ENCODE data around the gene CROT.

CROT gene

GRCh38 chr7:87345962-87346371 lies 503 bp downstream of the CROT start:
- Histone ChIP-seq H3K36me3 (ENCODE audit: control insufficient read depth, low read length) (peaks cover 28% of the 10 kb centered on the region), H3F3A (ENCODE audit: control insufficient read depth, insufficient read depth) (no peaks in the 10 kb centered on the region), H3K27ac (ENCODE audit: low read depth, low read length) (no peak overlapping the region), H3K9me3 (ENCODE audit: control insufficient read depth, insufficient read depth, low read length) (no peaks in the 10 kb centered on the region; the same call in 1 of the 2 replicates), H3K4me3 (ENCODE audit: low read length) (peak overlapping the region; percentile 93), H3K4me2 (ENCODE audit: low read length) (peak overlapping the region; percentile 93), H4K20me1 (ENCODE audit: control insufficient read depth, insufficient read depth, low read depth, low read length) (no peaks in the 10 kb centered on the region), H3K4me1 (ENCODE audit: control insufficient read depth, low read length) (peaks cover 28% of the 10 kb centered on the region), H3K9me2 (replicated peaks; ENCODE audit: control insufficient read depth, low read length) (no peaks in the 10 kb centered on the region), H3K27me3 (ENCODE audit: control insufficient read depth, low read length) (no peaks in the 10 kb centered on the region), H3K79me2 (ENCODE audit: control insufficient read depth, low read length) (peaks cover 16% of the 10 kb centered on the region)
- no peak for TF ChIP-seq EZH2phosphoT487 (IDR thresholded peaks at IDR 0.05; ENCODE audit: borderline replicate concordance, low read length)
- no peak for TF ChIP-seq CTCF (IDR thresholded peaks at IDR 0.05; ENCODE audit: low read depth, low read length, poor library complexity, severe bottlenecking)

GRCh38 chr7:87347207-87347606 lies 1.7 kb downstream of the CROT start:
- Histone ChIP-seq H3K9me2 (replicated peaks; ENCODE audit: control insufficient read depth, low read length) (no peaks in the 10 kb centered on the region), H3F3A (ENCODE audit: control insufficient read depth, insufficient read depth) (no peaks in the 10 kb centered on the region), H3K27ac (ENCODE audit: low read depth, low read length) (no peak overlapping the region), H3K4me1 (ENCODE audit: control insufficient read depth, low read length) (peaks cover 28% of the 10 kb centered on the region), H4K20me1 (ENCODE audit: control insufficient read depth, insufficient read depth, low read depth, low read length) (no peaks in the 10 kb centered on the region), H3K4me2 (ENCODE audit: low read length) (no peak overlapping the region), H3K79me2 (ENCODE audit: control insufficient read depth, low read length) (peaks cover 16% of the 10 kb centered on the region), H3K27me3 (ENCODE audit: control insufficient read depth, low read length) (no peaks in the 10 kb centered on the region), H3K36me3 (ENCODE audit: control insufficient read depth, low read length) (peaks cover 31% of the 10 kb centered on the region), H3K9me3 (ENCODE audit: control insufficient read depth, insufficient read depth, low read length) (no peaks in the 10 kb centered on the region; the same call in 1 of the 2 replicates), H3K4me3 (ENCODE audit: low read length) (no peak overlapping the region)
- TF ChIP-seq EZH2phosphoT487 (IDR thresholded peaks at IDR 0.05; ENCODE audit: borderline replicate concordance, low read length) = no peak
- TF ChIP-seq CTCF (IDR thresholded peaks at IDR 0.05; ENCODE audit: low read depth, low read length, poor library complexity, severe bottlenecking) = no peak

- no peak overlapping the region for H3K27ac ChIP-seq (ENCODE audit: low read depth, low read length)
- peaks cover 31% of the 10 kb centered on the region for H3K36me3 ChIP-seq (ENCODE audit: control insufficient read depth, low read length)
- peaks cover 28% of the 10 kb centered on the region for H3K4me1 ChIP-seq (ENCODE audit: control insufficient read depth, low read length)
- H3K79me2 ChIP-seq (ENCODE audit: control insufficient read depth, low read length) = peaks cover 16% of the 10 kb centered on the region
- no peaks in the 10 kb centered on the region; the same call in 1 of the 2 replicates for H3K9me3 ChIP-seq (ENCODE audit: control insufficient read depth, insufficient read depth, low read length)
- H3K9me2 ChIP-seq (replicated peaks; ENCODE audit: control insufficient read depth, low read length) = no peaks in the 10 kb centered on the region
- no peaks in the 10 kb centered on the region for H3F3A ChIP-seq (ENCODE audit: control insufficient read depth, insufficient read depth)
- no peaks in the 10 kb centered on the region for H3K27me3 ChIP-seq (ENCODE audit: control insufficient read depth, low read length)
- no peak overlapping the region for H3K4me2 ChIP-seq (ENCODE audit: low read length)
- H3K4me3 ChIP-seq (ENCODE audit: low read length) = no peak overlapping the region
- TF ChIP-seq CTCF (IDR thresholded peaks at IDR 0.05; ENCODE audit: low read depth, low read length, poor library complexity, severe bottlenecking) = no peak
- no peak for TF ChIP-seq EZH2phosphoT487 (IDR thresholded peaks at IDR 0.05; ENCODE audit: borderline replicate concordance, low read length)
- H4K20me1 ChIP-seq (ENCODE audit: control insufficient read depth, insufficient read depth, low read depth, low read length) = no peaks in the 10 kb centered on the region
Observed at GRCh38 chr7:87347664-87348063, 2.2 kb downstream of the CROT start.
